K562 (cell line): ENCODE results near the gene ZNF566. TPM values are rescaled to one million over a fixed set of nuclear protein-coding genes. Genes with fewer than 3 reads are reported as not detected.

Experiments
- ATAC-seq: fragments of 200-7000 bp; cut with Tn5 transposase; 3 replicates; pipeline ENCODE4 v1.9.1; 2020; ENCODE audit warnings: moderate library complexity
- BruUV-seq: library from RNA; stranded (reverse); fragments of 400-500 nt; replicated peaks from 2 replicates; lab custom pipeline; 2021; lab: Mats Ljungman, UMichigan
- CTCF ChIA-PET: fragments of 300-600 bp; formaldehyde crosslinking; extraction: SDS; loops from one replicate; lab custom pipeline; 2021; ENCODE audit warnings: low intra/inter-chr PET ratio; lab: Yijun Ruan, JAX
- POLR2A ChIA-PET: fragments of 300-600, 350-650 bp; sonication (Branson Sonifier 250); formaldehyde crosslinking; extraction: SDS; loops from one replicate; lab custom pipeline; 2021; ENCODE audit warnings: antibody characterized with exemption, inconsistent platforms; lab: Yijun Ruan, JAX
- DNase-seq, 4 experiments: peaks; one replicate each; pipeline versions ENCODE4 v3.0.0 to v3.0.0-alpha.2; 2011 to 2018; ENCODE audit warnings: low spot score in 3 of 4, mixed read lengths in 3 of 4; ENCODE audit errors: extremely low read depth in 1 of 4
- FAIRE-seq: peaks from 2 replicates; lab custom pipeline; 2011; peaks lifted over from hg19 to GRCh38; lab: Jason Lieb, UNC
- H2AFZ ChIP-seq: 2 replicates; pipeline ENCODE4 v1.6.0; 2011; ENCODE audit warnings: low read depth, low read length, control low read depth, inconsistent platforms
- H3K27ac ChIP-seq: fragments of 200-600 bp; 3 replicates; pipeline ENCODE4 v1.8.0; 2011; ENCODE audit warnings: low read depth, mild to moderate bottlenecking, control low read depth, inconsistent platforms, low read length, moderate library complexity, mixed read lengths; ENCODE audit errors: extremely low read depth
- H3K27me3 ChIP-seq, 2 experiments: fragments of 300-600 bp in 1 of 2; 2 replicates in 1 of 2; 3 replicates in 1 of 2; pipeline versions ENCODE4 v1.6.0 to v1.8.0; 2011; ENCODE audit warnings: inconsistent platforms in 2 of 2, low read length in 2 of 2, mild to moderate bottlenecking in 1 of 2, mixed read lengths in 1 of 2, moderate library complexity in 1 of 2; ENCODE audit not compliant: control insufficient read depth in 2 of 2, insufficient read depth in 2 of 2
- H3K36me3 ChIP-seq: fragments of 300-600 bp; 3 replicates; pipeline ENCODE4 v1.8.0; 2011; ENCODE audit warnings: mild to moderate bottlenecking, low read length, inconsistent platforms; ENCODE audit not compliant: control insufficient read depth, insufficient read depth
- H3K4me1 ChIP-seq, 2 experiments: fragments of 200-600 bp in 1 of 2; replicated peaks in 1 of 2; 2 replicates in 1 of 2; 3 replicates in 1 of 2; pipeline versions ENCODE4 v1.5.1 to v1.8.0; 2011; ENCODE audit warnings: inconsistent platforms in 2 of 2, low read length in 2 of 2, mild to moderate bottlenecking in 1 of 2, mixed read lengths in 1 of 2, moderate library complexity in 1 of 2; ENCODE audit not compliant: control insufficient read depth in 2 of 2, insufficient read depth in 2 of 2
- H3K4me2 ChIP-seq: 2 replicates; pipeline ENCODE4 v1.6.1; 2011; ENCODE audit warnings: low read length, control low read depth, inconsistent platforms, mixed read lengths; ENCODE audit not compliant: insufficient read depth
- H3K4me3 ChIP-seq: fragments of 200-600 bp; sonication (generic), shearing (Covaris generic); 2 replicates; pipeline ENCODE4 v1.5.1; 2016; ENCODE audit warnings: control low read depth, inconsistent platforms
- H3K79me2 ChIP-seq: fragments of 200-600 bp; 3 replicates; pipeline ENCODE4 v1.8.0; 2011; ENCODE audit warnings: low read length, inconsistent platforms; ENCODE audit not compliant: control insufficient read depth, insufficient read depth
- H3K9ac ChIP-seq, 2 experiments: 2 replicates each; pipeline versions ENCODE4 v1.6.0 to v1.6.1; 2011; ENCODE audit warnings: low read depth in 2 of 2, low read length in 2 of 2, control low read depth in 1 of 2, inconsistent platforms in 1 of 2, mild to moderate bottlenecking in 1 of 2, mixed read lengths in 1 of 2; ENCODE audit not compliant: insufficient read depth in 1 of 2
- H3K9me1 ChIP-seq: one replicate; pipeline ENCODE4 v1.6.0; 2011; ENCODE audit warnings: inconsistent platforms, mild to moderate bottlenecking, low read length, moderate library complexity; ENCODE audit not compliant: control insufficient read depth, insufficient read depth
- H3K9me3 ChIP-seq: replicated peaks from 2 replicates; pipeline ENCODE4 v1.5.1; 2011; ENCODE audit warnings: low read depth, low read length, inconsistent platforms; ENCODE audit not compliant: control insufficient read depth, insufficient read depth
- H4K20me1 ChIP-seq: replicated peaks from 2 replicates; pipeline ENCODE4 v1.6.1; 2011; ENCODE audit warnings: low read length, inconsistent platforms, mixed read lengths; ENCODE audit not compliant: control insufficient read depth, insufficient read depth
- CBX3 ChIP-seq, 2 experiments: IDR thresholded peaks; 1 replicate in 1 of 2; 2 replicates in 1 of 2; pipeline ENCODE4 v1.6.1; 2012; ENCODE audit warnings: inconsistent platforms in 2 of 2, low read length in 2 of 2, borderline replicate concordance in 1 of 2, control low read depth in 1 of 2
- CBX5 ChIP-seq: IDR thresholded peaks from 2 replicates; pipeline ENCODE4 v1.6.1; 2014; ENCODE audit warnings: low read depth, borderline replicate concordance
- SRSF1 ChIP-seq: fragments of 200-400 bp; formaldehyde crosslinking; IDR thresholded peaks from 2 replicates; pipeline ENCODE4 v1.6.1; 2017; ENCODE audit warnings: mild to moderate bottlenecking, low read depth, low read length, moderate library complexity
- TRIM28 ChIP-seq: fragments of 450-650 bp; IDR thresholded peaks from 2 replicates; pipeline ENCODE4 v1.6.1; 2017
- ZNF253 ChIP-seq: fragments of 250-450 bp; sonication (Bioruptor Pico); conservative IDR thresholded peaks from 2 replicates; pipeline ENCODE4 v1.6.1; 2021; ENCODE audit warnings: mild to moderate bottlenecking
- ZNF274 ChIP-seq: IDR thresholded peaks from 2 replicates; pipeline ENCODE4 v1.6.1; 2011; ENCODE audit warnings: low read depth, mild to moderate bottlenecking, low read length, moderate library complexity, borderline replicate concordance
- ZNF280A ChIP-seq: fragments of 450-650 bp; IDR thresholded peaks from 2 replicates; pipeline ENCODE4 v1.6.1; 2018; ENCODE audit warnings: mild to moderate bottlenecking, low read depth; ENCODE audit not compliant: partially characterized antibody
- ZNF41 ChIP-seq: fragments of 250-450 bp; sonication (Bioruptor Pico); conservative IDR thresholded peaks from 2 replicates; pipeline ENCODE4 v1.4.0; 2020; ENCODE audit warnings: mild to moderate bottlenecking
- ZNF75A ChIP-seq: fragments of 450-650 bp; formaldehyde crosslinking; IDR thresholded peaks from 2 replicates; pipeline ENCODE4 v1.4.0; 2020; ENCODE audit warnings: mild to moderate bottlenecking
- WGBS: fragments of 100-300 bp; shearing (Covaris generic); methylation state at CpG from one replicate; pipeline ENCODE4 v1.1.6; 2016; ENCODE audit warnings: low coverage, mixed read lengths; ENCODE audit not compliant: insufficient coverage; ENCODE audit errors: missing lambda C conversion rate; 5-methylcytosine and 5-hydroxymethylcytosine counted together
- in situ Hi-C: fragments of 300-500 bp; cut with MboI; formaldehyde crosslinking; loops from 4 replicates; pipeline ENCODE4 v1.15.0; 2018; ENCODE audit warnings: inconsistent platforms, mixed read lengths
- intact Hi-C: fragments of 100-400 bp; cut with micrococcal nuclease; formaldehyde crosslinking; loops from 2 replicates; pipeline ENCODE4 v1.14.2; 2022
- polyA plus RNA-seq, 8 experiments: library from polyadenylated mRNA; depleted of rRNA in 4 of 8; stranded (reverse) in 5 of 8; unstranded in 3 of 8; fragments of >200 nt; fragmentation: Nextera tagmentation in 2 of 8; fragmentation: Illumina TruSeq in 1 of 8; extraction: Ambion mirVana in 2 of 8; extraction: Trizol in 1 of 8; gene quantifications; 2 replicates each; pipeline versions ENCODE4 v1.2.1 to v1.2.3, GENCODE V29; 2011 to 2014; ENCODE audit warnings: inconsistent platforms in 1 of 8, missing spikeins in 1 of 8
- total RNA-seq, 7 experiments: library from RNA; depleted of rRNA in 6 of 7; stranded (reverse); fragments of >200 nt in 6 of 7; fragmentation: Illumina TruSeq in 2 of 7; extraction: Trizol in 2 of 7; gene quantifications; 2 replicates each; pipeline versions ENCODE4 v1.2.1 to v1.2.3, GENCODE V29; 2011 to 2021; ENCODE audit warnings: low replicate concordance in 1 of 7
- TF ChIP-seq, protein P1 (sequence below): fragments of 450-650 bp; formaldehyde crosslinking; IDR thresholded peaks from 2 replicates; pipeline ENCODE4 v1.4.0; 2022; ENCODE audit warnings: missing genetic modification characterization

Gene ZNF566
- total and polyA plus RNA-seq, 9 of the 15 experiments (the other 6 are each of a cell fraction or from before 2014, with no cell fraction given) = 5.5 to 11.4 (median 9.7) TPM

DNA sequence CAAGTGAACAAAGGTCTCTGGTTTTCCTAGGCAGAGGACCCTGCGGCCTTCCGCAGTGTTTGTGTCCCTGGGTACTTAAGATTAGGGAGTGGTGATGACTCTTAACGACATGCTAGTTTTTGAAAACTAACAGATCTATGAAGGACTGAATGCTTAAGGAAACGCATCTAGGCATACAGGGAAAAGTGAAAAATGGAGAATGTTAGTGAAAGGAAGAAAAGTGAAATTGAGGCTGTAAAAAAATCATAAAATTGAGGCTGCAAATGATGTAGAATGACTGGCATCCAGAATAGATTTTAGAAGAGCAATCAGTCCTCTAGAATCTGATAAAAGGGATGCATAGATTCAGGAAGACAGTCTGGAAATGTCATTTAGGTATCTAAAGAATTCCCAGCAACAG lies 35.3 kb upstream of the ZNF566 start:
- Histone ChIP-seq H3K9me1 (no peaks in the 10 kb centered on the region), H3K4me3 (no peak overlapping the region), H3K9me3 (no peaks in the 10 kb centered on the region), H3K36me3 (peaks cover 12% of the 10 kb centered on the region; the same call in 2 of the 3 replicates), H3K9ac (no peak overlapping the region)
- TF ChIP-seq ZNF253 (CRISPR knock-in tag) = no peak
- TF ChIP-seq, protein P1, sequence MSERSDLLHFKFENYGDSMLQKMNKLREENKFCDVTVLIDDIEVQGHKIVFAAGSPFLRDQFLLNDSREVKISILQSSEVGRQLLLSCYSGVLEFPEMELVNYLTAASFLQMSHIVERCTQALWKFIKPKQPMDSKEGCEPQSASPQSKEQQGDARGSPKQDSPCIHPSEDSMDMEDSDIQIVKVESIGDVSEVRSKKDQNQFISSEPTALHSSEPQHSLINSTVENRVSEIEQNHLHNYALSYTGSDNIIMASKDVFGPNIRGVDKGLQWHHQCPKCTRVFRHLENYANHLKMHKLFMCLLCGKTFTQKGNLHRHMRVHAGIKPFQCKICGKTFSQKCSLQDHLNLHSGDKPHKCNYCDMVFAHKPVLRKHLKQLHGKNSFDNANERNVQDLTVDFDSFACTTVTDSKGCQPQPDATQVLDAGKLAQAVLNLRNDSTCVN (CRISPR knock-in tag) = no peak
- TF ChIP-seq, all 486 proteins: peak for 0
- Histone ChIP-seq H3K27ac (no peak overlapping the region), H3K27me3 (no peaks in the 10 kb centered on the region), H4K20me1 (no peaks in the 10 kb centered on the region), H2AFZ (no peak overlapping the region), H3K4me2 (no peak overlapping the region), H3K79me2 (peaks cover 29% of the 10 kb centered on the region), H3K4me1 (peaks cover 2 to 3% of the 10 kb centered on the region in 2 experiments; a peak in 2 of 5 replicates)
- intact Hi-C loops = no loop called here
- in situ Hi-C loops = no loop called here
- BruUV-seq = no TSS peak
- ChIA-PET POLR2A (no interaction called here), CTCF (no interaction called here)
- ATAC-seq = no peak
- DNase-seq = no peak
- FAIRE-seq = no peak
- WGBS = 77% methylated on average over 4 of the region's 4 CpGs

DNA sequence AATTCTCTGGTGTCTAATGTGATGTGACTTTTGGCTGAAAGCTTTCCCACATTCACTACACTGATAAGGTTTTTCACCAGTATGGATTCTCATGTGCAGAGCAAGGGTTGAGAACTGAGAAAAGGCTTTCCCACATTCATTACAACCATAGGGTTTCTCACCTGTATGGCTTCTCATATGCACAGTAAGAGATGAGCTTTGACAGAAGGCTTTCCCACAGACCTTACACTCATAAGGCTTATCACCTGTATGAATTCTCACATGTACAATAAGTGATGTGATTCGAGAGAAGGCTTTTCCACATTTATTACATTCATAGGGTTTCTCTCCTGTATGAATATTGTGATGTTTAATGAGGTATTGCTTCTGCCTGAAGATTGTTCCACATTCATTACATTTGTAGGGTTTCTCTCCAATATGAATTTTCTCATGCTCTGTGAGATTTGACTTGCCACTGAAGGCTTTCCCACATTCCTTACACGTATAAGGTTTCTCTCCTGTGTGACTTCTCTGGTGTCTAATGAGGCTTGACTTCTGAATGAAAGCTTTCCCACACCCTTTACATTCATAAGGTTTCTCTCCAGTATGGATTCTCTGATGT lies 24.8 kb upstream of the ZNF566 start:
- ChIA-PET CTCF (no interaction called here), POLR2A (no interaction called here)
- H2AFZ ChIP-seq = no peak overlapping the region
- H4K20me1 ChIP-seq = no peaks in the 10 kb centered on the region
- ATAC-seq (no peak), FAIRE-seq (no peak), DNase-seq (no peak)
- H3K9ac ChIP-seq = no peak overlapping the region
- no peaks in the 10 kb centered on the region for H3K27me3 ChIP-seq
- no TSS peak for BruUV-seq
- no peak overlapping the region for H3K27ac ChIP-seq
- 66% methylated on average over 2 of the region's 2 CpGs for WGBS
- TF ChIP-seq ZNF41 (CRISPR knock-in tag) (no peak), ZNF280A (peak; percentile 56), CBX5 (0 out of 2 replicates have a peak, but pooled peaks have one; percentile 43), CBX3 (IDR thresholded peaks at IDR 0.05; ENCODE audit: borderline replicate concordance in 1 of 2, low read length in 2 of 2) (peak in 1 of 2 experiments; percentile 73; a peak in 1 of 3 replicates), TRIM28 (peak; percentile 76), ZNF75A (CRISPR knock-in tag) (peak; percentile 92), SRSF1 (no peak), ZNF274 (peak; percentile 86)
- intact Hi-C loops = no loop called here
- H3K4me1 ChIP-seq = no peaks in the 10 kb centered on the region
- H3K9me1 ChIP-seq = no peaks in the 10 kb centered on the region
- peaks cover 9% of the 10 kb centered on the region for H3K9me3 ChIP-seq
- in situ Hi-C loops = no loop called here
- H3K4me3 ChIP-seq = no peak overlapping the region
- H3K36me3 ChIP-seq = peaks cover 30% of the 10 kb centered on the region; the same call in 1 of the 3 replicates
- no peak overlapping the region for H3K4me2 ChIP-seq
- H3K79me2 ChIP-seq = no peaks in the 10 kb centered on the region
